Cardiac septum (tissue), 1 donor: Measurements from ENCODE around the gene ZNF106. TPM values are rescaled to one million over a fixed set of nuclear protein-coding genes. Genes with fewer than 3 reads are reported as not detected.
A peak's percentile ranks its signal among the peaks of the same experiment; 100 is the strongest.

ENCODE experiments used
- DNase-seq: peaks from one replicate; pipeline ENCODE4 v3.0.0-alpha.2; 2020; ENCODE audit warnings: low spot score
- intact Hi-C: fragments of 100-400 bp; cut with DNase I; formaldehyde crosslinking; loops from one replicate; pipeline ENCODE4 v1.14.0; 2022
- total RNA-seq: library from RNA; stranded (reverse); fragmentation: NEBNext Ultra II Directional; extraction: Animal tissue kit (Norgen Biotek cat#: 25700); gene quantifications from one replicate; pipeline ENCODE4 v1.2.1, GENCODE V29; 2021
- donor health status: DM: no; HTN: no; CAD: no.

Gene ZNF106
- total RNA-seq, 1 donor from 2014 or later = 691 TPM

GRCh38 chr15:42490291-42490670 is 660 bp downstream of the ZNF106 start:
- intact Hi-C loops = no loop called here
- no peak for DNase-seq

GRCh38 chr15:42483677-42484076 is 7.3 kb downstream of the ZNF106 start:
- DNase-seq = no peak
- intact Hi-C loops = no loop called here

- intact Hi-C loops = no loop called here
- DNase-seq = no peak
Measured at GRCh38 chr15:42482701-42483100, 8.2 kb downstream of the ZNF106 start.

- intact Hi-C loops = no loop called here
- DNase-seq = no peak
Measured at GRCh38 chr15:42474827-42475226, 16.1 kb downstream of the ZNF106 start.

GRCh38 chr15:42471002-42471401 is 19.9 kb downstream of the ZNF106 start:
- intact Hi-C loops = no loop called here
- no peak for DNase-seq

- no peak for DNase-seq
- intact Hi-C loops = no loop called here
Measured at GRCh38 chr15:42465520-42466259, 25.3 kb downstream of the ZNF106 start.

GRCh38 chr15:42461261-42461660 is 29.7 kb downstream of the ZNF106 start:
- no peak for DNase-seq
- intact Hi-C loops = no loop called here

GRCh38 chr15:42457445-42458442 is 33.2 kb downstream of the ZNF106 start:
- DNase-seq = peak; percentile 90
- intact Hi-C loops = loop anchor here (2.0 to 5.0 kb wide), 2 partner anchors 35 to 185 kb away; partner anchors contain the start of genes GANC and TMEM87A

- no peak for DNase-seq
- intact Hi-C loops = loop anchor here (2.0 to 5.0 kb wide), 2 partner anchors 35 to 184 kb away; partner anchors contain the start of genes GANC and TMEM87A
Measured at GRCh38 chr15:42456971-42457370, 34.0 kb downstream of the ZNF106 start.

- intact Hi-C loops = loop anchor here (2.0 to 5.0 kb wide), 2 partner anchors 34 to 184 kb away; partner anchors contain the start of genes GANC and TMEM87A
- DNase-seq = no peak
Measured at GRCh38 chr15:42456531-42456930, 34.4 kb downstream of the ZNF106 start.

GRCh38 chr15:42453826-42454225 is 37.1 kb downstream of the ZNF106 start:
- DNase-seq = no peak
- intact Hi-C loops = no loop called here

- intact Hi-C loops = no loop called here
- DNase-seq = no peak
Measured at GRCh38 chr15:42450425-42450790, 40.5 kb downstream of the ZNF106 start.

GRCh38 chr15:42449770-42450424 is 41.0 kb downstream of the ZNF106 start:
- DNase-seq = no peak
- intact Hi-C loops = no loop called here

- DNase-seq = no peak
- intact Hi-C loops = no loop called here
Measured at GRCh38 chr15:42448281-42448680, 42.7 kb downstream of the ZNF106 start.

- intact Hi-C loops = no loop called here
- no peak for DNase-seq
Measured at GRCh38 chr15:42447599-42447998, 43.3 kb downstream of the ZNF106 start.

- DNase-seq = no peak
- intact Hi-C loops = no loop called here
Measured at GRCh38 chr15:42445551-42445950, 45.4 kb downstream of the ZNF106 start.

- no peak for DNase-seq
- intact Hi-C loops = no loop called here
Measured at GRCh38 chr15:42444415-42445063, 46.4 kb downstream of the ZNF106 start.

GRCh38 chr15:42427429-42428223 is 63.3 kb downstream of the ZNF106 start:
- intact Hi-C loops = no loop called here
- DNase-seq = no peak

- intact Hi-C loops = loop anchor here (5.0 kb wide), 1 partner anchor 36 kb away; no protein-coding TSS in a partner anchor
- no peak for DNase-seq
Measured at GRCh38 chr15:42421376-42421775, 69.6 kb downstream of the ZNF106 start.
